C1 segment of cervical spinal cord (tissue), 14 donors: ENCODE results near the gene SGO1.

Experiments used
- DNase-seq, 14 donors: peaks; one replicate each; lab custom pipeline; 2025; lab: John Stamatoyannopoulos, UW

The SGO1 gene

DNA sequence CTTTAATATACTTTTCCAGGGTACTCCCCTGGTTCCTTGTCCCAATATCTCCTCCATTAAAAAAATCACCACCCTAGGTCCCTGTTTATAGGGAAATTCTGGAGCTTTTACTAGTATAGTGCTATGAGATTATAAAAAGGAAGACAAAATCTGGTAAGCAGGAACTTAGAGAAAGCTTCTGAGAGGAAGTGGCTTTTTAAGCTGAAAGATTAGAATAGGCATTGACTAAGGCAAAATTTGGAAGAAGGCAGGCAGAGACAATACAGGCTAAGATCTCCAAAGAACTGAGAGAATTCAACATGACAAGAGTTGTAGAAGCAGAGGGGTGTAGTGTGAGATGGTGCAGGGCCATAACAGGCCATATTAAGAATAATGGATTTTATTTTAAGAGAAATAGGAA lies 25.8 kb downstream of the SGO1 start:
- DNase-seq, result no peak

DNA sequence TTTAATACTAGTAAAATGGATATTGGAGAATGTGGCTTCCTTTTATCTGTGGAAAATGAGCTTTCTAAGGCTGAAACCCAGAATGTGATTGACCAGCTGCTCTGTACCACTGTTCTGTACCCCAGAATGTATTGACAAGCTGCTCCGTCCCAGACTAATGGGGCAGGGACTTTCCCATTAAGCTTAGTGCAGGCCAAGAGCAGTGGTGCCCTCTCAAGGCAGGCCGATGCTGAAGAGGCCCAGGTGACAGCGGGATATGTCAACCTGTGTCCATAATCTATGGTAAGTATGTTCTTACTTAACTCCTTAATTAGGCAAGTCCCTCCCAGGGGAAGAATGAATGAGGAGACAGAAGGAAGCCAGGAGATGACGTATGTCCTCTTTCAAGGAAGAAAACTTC lies 31.1 kb downstream of the SGO1 start:
- no peak for DNase-seq

DNA sequence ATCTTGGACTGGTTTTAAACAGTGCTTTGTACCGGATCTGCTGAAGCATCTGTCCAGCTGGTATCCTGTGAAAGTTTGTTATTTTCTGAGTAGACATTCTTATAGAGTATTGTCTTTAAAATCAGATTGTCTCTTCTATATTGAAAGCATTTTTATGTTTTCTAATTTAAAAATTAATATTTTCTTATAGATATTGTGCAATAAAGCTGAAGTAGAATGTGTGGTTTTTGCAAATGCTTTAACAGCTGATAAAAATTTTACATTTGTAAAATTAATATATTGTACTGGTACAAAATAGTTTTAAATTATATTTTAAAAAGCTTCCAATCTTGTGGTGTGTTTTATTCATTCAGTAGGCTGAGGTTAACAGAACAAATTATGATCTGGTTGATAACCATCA lies 31.9 kb downstream of the SGO1 start:
- no peak for DNase-seq

DNA sequence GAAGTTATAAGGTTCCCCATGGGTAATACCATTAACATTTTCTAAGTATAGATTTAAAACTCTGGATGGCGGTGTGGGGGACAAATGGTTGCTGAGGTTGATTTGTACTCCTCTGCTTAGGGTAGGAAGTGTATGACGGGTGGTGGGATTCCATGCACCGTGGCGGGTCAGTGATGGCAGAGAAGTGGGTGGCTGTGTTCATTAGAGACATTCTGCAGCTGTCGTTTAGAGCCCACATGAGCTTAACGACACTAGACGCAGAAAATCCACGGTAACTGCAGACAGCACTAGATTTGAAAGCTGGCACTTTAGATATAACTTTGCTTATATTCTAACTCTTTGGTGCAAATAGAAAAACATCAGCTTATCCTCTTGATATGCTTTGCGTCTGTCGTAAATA lies 37.5 kb downstream of the SGO1 start:
- no peak for DNase-seq

DNA sequence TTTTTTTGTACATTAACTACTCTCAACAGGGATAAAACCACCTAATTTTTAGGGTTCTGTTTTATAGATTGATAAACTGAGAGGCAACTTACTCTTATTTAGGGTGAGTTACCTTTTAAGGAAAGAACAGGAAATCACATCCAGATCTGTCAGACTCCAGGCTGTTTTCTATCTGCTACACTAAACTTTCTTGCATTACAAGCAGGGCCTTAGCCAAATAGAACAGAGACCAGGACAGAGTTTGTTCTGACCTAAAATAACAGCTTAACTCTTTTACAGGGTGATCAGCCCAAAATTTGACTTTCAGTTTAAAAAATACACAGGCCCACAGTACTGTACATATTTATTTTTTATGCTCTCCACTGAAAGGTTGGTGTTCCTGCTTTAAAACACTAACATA lies 38.6 kb downstream of the SGO1 start:
- no peak for DNase-seq

DNA sequence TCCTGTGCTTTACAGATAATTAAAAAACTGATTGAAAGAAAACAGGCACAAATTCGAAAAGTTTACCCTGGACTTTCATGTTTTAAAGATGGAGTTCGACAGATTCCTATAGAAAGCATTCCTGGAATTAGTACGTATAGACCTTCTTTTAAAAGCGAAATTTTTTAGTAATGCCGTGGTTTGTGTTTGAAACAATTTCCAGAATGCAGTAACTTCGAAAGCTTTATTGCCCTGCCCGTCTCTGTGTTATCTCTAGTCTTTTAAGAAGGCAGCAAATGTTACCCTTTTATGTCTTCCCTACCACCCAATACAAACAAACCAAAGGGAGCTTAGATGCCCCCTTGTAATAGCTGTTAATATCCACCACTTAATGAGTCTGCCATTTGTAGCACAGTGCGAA lies 39.7 kb downstream of the SGO1 start:
- no peak for DNase-seq

DNA sequence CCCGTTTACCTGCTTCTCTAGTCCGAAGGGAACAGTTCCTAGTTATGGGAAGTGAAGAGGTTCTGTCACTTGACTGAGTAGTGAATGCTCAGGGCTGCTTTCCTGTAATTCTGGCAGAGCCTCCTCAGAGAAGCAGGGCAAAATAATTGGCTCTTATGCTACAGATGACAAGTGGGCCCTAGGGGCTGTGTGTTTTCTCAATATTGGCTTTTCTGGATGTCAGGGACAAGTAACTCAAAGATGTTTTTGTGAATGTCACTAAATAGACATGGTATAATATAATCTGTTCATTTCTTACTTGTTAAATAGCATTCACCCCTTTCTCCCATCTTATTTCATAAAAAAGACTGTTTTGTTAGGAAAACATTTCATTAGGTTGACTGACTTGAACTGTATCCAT lies 40.1 kb downstream of the SGO1 start:
- no peak for DNase-seq

DNA sequence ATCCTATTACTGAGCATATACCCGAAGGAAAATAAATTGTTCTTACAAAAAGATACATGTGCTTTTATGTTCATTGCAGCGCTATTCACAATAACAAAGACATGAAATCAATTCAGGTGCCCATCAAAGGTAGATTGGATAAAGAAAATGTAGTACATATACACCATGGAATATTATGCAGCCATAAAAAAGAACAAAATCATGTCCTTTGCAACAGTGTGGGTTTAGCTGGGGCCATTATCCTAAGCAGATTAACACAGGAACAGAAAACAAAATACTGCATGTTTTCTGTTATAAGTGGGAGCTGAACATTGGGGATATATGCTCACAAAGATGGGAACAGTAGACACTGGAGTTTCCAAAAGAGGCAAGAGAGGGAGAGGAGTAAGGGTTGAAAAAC lies 42.5 kb downstream of the SGO1 start:
- no peak for DNase-seq

DNA sequence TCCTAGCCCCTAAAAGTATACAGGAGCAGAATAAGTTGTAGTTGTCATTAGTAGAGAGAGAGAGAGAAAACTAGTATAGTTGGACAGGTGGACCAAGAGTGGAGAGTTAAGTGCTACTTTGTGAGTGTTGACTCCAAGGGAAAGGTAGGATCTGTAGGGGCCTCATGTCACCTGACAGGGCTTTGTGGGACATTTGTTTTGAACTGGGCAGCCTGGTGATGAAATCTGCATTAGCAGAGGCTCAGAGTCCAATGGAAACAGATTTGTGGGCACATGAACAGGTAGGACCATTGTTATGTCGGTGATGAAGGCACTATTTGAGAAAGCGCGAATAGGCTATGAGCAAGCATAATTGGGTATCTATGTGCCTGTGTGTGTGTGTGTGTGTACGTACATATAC lies 43.5 kb downstream of the SGO1 start:
- DNase-seq, result no peak

DNA sequence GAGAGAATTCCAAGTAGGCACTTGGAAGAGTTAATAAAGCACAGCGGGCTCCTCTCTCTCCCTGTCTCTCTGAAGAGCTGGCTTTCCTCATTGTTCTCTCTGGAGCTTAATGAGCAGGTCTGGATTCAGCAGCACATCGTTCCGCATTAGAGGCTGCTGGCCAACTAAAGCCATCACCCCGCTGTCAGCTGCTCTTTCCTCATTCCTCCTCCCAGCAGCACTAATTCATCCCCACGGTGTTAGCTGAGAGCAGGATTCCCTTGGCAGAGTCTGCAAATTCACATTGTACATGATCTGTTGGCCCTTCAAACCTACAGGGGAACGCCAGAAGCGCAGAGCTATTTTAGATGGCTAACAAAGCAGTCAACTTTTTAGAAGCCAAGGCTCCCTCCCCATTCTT lies 44.2 kb downstream of the SGO1 start:
- peak in 13 of 14 donors; percentile 10 to 93 (median 69) for DNase-seq

DNA sequence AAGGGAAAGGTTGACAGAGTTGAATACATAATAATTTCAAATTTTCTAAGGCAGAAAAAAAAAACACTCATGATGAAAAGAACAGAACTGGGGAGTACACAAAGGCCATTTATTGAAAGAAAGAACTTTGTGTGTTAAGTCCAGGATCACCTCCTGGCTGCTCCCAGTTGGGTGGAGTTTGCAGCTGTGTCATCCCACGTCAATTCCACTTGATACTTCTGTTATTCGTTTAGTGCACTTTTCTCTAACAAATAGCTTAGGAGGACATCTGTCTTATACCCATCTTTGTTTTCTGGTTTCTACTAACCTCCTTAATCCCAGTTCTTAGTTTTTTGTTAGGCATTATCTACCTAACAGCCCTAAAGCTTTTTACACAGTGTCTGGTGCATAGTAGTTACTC lies 44.7 kb downstream of the SGO1 start:
- no peak for DNase-seq

DNA sequence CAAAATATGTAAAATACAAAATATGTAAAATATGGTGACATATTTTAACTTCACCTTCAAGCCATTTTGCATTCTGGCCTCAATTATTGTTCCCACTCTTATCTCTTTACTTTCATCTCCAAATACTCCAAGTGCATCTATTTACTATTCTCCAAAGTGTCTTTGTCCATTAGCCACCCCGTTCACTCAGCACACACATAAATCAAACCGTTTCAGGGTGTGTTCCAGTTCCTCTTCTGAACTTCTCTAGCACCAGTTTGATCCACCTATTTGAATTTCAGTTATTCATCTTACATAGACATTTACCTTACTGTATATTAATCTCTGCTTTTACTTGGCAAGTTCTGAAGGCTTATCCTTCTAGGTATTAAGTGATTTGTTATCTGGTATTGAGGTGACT lies 45.1 kb downstream of the SGO1 start:
- no peak for DNase-seq

DNA sequence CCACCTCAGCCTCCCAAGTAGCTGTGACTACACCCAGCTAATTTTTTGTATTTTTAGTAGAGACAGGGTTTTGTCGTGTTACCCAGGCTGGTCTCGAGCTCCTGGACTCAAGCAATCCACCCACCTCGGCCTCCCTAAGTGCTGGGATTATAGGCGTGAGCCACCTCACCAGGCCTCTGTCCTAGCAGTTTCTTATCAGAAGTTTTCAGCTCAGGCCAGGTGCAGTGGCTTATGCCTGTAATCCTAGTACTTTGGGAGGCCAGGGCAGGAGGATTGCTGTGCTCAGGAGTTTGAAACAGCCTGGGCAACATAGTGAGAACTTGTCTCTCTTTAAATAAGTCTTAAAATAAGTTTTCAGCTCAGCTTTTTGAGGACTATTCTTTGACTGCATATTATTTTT lies 48.4 kb downstream of the SGO1 start:
- DNase-seq, result no peak

DNA sequence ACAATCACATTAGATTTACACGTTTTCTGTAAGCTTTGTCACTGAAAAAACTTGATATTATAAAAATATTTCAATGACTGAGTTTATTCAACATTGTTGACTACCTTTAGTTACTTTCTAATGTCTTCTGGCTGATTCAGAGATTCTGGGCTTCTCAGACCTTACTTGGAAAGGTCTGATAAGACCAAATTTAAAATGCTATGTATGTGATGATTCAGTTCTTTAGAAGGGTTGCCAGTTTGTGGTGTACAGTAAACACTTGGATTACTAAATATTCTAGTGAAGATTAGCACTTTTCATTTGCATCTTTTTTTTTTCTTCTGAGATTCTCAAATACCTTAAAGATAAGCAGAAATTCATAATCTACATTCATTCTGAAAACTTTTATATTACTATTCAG lies 49.8 kb downstream of the SGO1 start:
- no peak for DNase-seq

DNA sequence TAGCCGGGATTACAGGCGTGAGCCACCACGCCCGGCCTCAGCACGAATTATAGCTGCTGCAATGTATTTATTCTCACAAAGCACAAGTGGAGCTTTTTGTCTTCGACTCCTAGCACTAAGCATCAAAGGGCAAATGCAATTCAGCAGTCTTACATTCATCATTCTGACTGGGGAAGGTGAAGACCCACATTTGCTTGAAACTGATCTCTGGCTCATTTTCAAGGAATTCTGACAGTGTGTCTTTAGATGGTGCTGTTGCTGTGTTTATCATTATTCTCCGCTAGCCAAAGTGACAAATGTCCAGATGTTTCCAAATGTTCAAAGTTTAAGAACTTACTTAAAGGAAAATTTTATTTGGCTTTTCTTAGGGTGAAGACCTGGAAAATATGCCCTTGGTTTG lies 55.9 kb downstream of the SGO1 start:
- DNase-seq, result no peak

DNA sequence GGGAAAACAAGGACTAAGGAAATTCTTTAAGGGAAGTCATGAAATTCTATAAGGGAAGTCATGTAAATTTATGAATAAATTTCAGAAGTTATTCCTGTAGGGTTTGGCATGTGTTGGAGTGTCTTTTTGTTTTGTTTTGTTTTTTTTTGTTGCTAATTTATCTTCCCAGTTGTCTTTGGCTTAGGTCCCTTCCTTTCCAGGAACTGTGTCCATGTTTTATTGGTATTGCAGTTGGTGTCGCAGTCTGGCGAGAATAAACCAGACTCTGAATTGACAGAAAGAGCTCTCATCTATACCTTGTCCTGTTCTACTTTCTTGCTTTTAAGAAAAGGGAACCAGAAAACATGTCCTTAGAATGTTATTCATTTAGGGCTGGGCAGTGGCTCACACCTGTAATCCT lies 57.6 kb downstream of the SGO1 start:
- no peak for DNase-seq

DNA sequence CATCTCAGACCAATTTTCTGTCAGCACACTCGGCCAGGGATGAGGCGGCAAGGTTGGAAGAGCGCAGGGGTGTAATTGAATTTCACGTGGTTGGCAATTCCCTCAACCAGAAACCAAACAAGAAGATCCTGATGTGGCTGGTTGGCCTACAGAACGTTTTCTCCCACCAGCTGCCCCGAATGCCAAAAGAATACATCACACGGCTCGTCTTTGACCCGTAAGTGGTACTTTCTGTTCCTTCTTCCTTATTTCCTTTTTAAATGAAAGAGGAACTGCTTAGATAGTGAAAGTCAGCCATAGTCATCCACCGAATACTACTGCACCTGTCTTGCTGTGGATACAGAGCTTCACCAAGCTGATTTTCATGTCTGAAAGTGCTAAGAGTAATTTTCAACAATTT lies 60.1 kb downstream of the SGO1 start:
- peak in 5 of 14 donors; percentile 4 to 40 (median 19) for DNase-seq

DNA sequence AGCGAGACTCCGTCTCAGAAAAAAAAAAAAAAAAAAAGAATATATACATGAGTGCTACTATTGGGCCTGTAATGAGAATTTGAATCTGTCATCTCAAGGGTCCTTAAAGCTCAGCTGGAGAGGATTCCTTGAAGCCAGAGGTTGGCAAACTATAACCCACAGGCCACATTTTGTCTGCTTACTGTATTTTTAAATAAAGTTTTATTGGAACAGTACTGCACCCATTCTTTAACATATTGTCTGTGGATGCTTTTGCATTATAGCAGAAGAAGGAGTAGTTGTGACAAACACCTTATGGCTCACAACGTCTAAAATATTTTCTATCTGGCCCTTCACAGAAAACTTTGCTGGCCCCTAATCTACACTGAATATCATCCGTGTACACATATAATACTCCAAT lies 60.7 kb downstream of the SGO1 start:
- DNase-seq, result no peak

DNA sequence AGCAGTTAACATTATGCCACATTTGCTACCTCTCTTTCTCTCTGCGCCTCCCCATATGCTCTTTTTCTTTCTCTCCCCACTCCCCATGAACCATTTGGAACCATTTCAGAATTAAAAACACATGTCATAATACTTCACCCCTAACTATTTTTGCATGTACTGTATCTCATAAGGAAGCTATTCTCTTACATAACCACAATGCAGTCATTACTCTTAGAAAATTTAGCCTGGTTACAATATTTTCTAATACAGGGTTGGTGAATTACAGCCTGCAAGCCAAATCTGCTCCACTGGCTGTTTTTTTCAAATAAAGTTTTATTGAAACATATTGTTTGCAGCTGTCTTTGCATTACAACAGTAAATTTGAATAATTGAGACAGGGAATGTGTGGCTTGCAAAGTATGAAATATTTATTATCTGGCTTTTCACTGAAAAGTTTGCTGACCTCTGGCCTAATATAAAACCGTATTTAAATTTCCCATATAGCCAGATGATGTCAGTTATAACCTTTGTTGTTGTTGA lies 62.8 kb downstream of the SGO1 start:
- no peak for DNase-seq

DNA sequence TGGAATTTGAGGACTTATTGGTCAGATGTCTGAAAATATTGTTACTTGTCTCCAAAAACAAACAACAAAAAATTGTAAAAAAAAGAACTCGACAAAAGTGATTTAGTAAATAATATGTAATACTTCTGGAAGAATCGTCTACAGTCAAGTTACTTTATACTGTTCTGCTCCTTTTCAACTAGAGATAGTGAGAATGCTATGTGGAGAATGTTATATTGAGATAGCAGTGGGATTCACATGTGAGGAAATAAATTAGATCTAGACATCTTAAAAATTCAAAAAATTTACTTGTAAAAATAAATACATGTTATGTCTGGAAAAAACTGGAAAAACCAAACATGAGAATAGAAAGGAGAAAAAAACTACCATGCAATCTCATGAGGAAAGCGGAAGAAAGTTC lies 64.9 kb downstream of the SGO1 start:
- DNase-seq, result no peak
